GM10266 (cell line): ENCODE data around the gene UBE2G1.
"Not testable (repeated sequence)": the region's sequence is repeated elsewhere in the genome, so short reads cannot be mapped to it uniquely, and the experiment has no call there.

Experiments
- DNase-seq: peaks from one replicate; pipeline ENCODE4 v3.0.0; 2012; ENCODE audit errors: extremely low spot score
- CTCF ChIP-seq: IDR thresholded peaks from 2 replicates; pipeline ENCODE4 v1.5.1; 2012; ENCODE audit warnings: mild to moderate bottlenecking, low read depth; ENCODE audit not compliant: control insufficient read depth, insufficient read depth; ENCODE audit errors: missing control alignments

Gene UBE2G1

DNA sequence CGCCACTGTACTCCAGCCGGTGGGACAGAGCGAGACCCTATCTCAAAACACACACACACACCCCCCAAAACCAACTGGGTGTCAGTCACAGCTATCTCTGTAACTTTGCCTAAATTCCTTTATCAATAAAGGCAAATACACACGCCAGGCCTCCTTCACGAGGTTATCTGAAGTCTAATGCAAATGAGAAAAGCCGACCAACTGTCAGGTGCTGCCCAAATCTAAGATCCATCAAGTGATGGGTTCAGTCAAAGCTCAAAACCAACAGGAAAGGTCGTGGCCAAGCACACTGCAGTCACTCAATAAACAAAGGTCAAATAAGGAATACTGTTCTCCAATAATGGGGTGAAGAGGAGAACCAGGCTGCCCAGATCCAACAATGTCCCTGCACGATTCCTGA lies 103.8 kb downstream of the UBE2G1 start:
- no peak for DNase-seq
- TF ChIP-seq CTCF: no peak

DNA sequence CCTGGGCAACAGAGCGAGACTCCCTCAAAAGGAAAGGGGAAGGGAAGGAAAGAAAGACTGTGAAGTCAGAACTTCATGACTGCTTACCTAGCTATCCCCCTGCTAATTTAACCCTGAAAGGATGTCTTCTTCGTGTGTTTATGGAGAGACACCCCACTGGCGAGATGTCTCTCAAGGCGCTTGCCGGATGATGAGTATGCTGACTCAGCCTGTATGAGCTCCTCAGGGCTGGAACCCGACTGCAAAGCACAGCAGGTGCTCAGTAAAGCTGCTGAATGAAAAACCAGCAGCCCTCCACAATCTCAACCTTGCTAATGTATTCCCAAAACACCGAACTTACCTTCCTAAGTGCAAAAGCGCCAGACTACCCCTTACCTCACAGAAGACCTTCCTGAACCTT lies 105.0 kb downstream of the UBE2G1 start:
- no peak for TF ChIP-seq CTCF
- no peak for DNase-seq

GRCh38 chr17:4258867-4259266 lies 107.6 kb downstream of the UBE2G1 start:
- DNase-seq: no peak
- TF ChIP-seq CTCF: no peak

GRCh38 chr17:4256952-4257351 lies 109.5 kb downstream of the UBE2G1 start:
- TF ChIP-seq CTCF: no peak
- DNase-seq: no peak

GRCh38 chr17:4255271-4255670 lies 111.2 kb downstream of the UBE2G1 start:
- DNase-seq: not testable (repeated sequence)

- no peak for TF ChIP-seq CTCF
- no peak for DNase-seq
These were observed 115.6 kb downstream of the UBE2G1 start for GRCh38 chr17:4250887-4251286.

GRCh38 chr17:4249452-4250029 lies 116.9 kb downstream of the UBE2G1 start:
- TF ChIP-seq CTCF: peak; percentile 42
- peak; percentile 38 for DNase-seq
